HepG2 (cell line): ENCODE results near the gene NINL. TPM values are rescaled to one million over a fixed set of nuclear protein-coding genes. Genes with fewer than 3 reads are reported as not detected.

Experiments used
- CENPBD1 ChIP-seq: sonication (generic); formaldehyde crosslinking; IDR thresholded peaks from 2 replicates; pipeline ENCODE4 v1.8.0; 2022; ENCODE audit warnings: missing genetic modification reagents, low read depth, mild to moderate bottlenecking, borderline replicate concordance
- CHCHD3 ChIP-seq: sonication (generic); formaldehyde crosslinking; IDR thresholded peaks from 2 replicates; pipeline ENCODE4 v1.8.0; 2022; ENCODE audit warnings: mild to moderate bottlenecking, missing genetic modification reagents, moderate library complexity
- GMEB1 ChIP-seq: sonication (generic); formaldehyde crosslinking; IDR thresholded peaks from 2 replicates; pipeline ENCODE4 v1.5.1; 2020; ENCODE audit warnings: missing genetic modification reagents, mild to moderate bottlenecking, borderline replicate concordance
- GTF2F1 ChIP-seq: fragments of 150-350 bp; IDR thresholded peaks from 2 replicates; pipeline ENCODE4 v1.6.1; 2014; ENCODE audit warnings: low read length
- HHEX ChIP-seq: IDR thresholded peaks from 2 replicates; pipeline ENCODE4 v1.6.1; 2016; ENCODE audit warnings: control low read depth
- STAT6 ChIP-seq: sonication (generic); formaldehyde crosslinking; IDR thresholded peaks from 2 replicates; pipeline ENCODE4 v1.4.0; 2020; ENCODE audit warnings: missing genetic modification reagents, mild to moderate bottlenecking, borderline replicate concordance
- ZNF121 ChIP-seq: sonication (generic); formaldehyde crosslinking; IDR thresholded peaks from 2 replicates; pipeline ENCODE4 v1.5.0; 2020; ENCODE audit warnings: mild to moderate bottlenecking, missing genetic modification reagents
- ZNF33A ChIP-seq: sonication (generic); formaldehyde crosslinking; IDR thresholded peaks from 2 replicates; pipeline ENCODE4 v1.5.1; 2020; ENCODE audit warnings: missing genetic modification reagents, mild to moderate bottlenecking, moderate library complexity, borderline replicate concordance
- ZNF432 ChIP-seq: sonication (generic); formaldehyde crosslinking; IDR thresholded peaks from 2 replicates; pipeline ENCODE4 v1.5.0; 2020; ENCODE audit warnings: missing genetic modification reagents, mild to moderate bottlenecking, borderline replicate concordance
- ZNF660 ChIP-seq: sonication (generic); formaldehyde crosslinking; IDR thresholded peaks from 2 replicates; pipeline ENCODE4 v1.5.1; 2020; ENCODE audit warnings: mild to moderate bottlenecking, low read depth, missing genetic modification reagents, borderline replicate concordance
- ZNF891 ChIP-seq: sonication (generic); formaldehyde crosslinking; IDR thresholded peaks from 2 replicates; pipeline ENCODE4 v1.5.0; 2020; ENCODE audit warnings: mild to moderate bottlenecking, missing genetic modification reagents
- polyA plus RNA-seq, 8 experiments: library from polyadenylated mRNA; depleted of rRNA in 3 of 8; stranded (reverse) in 7 of 8; unstranded in 1 of 8; fragments of >200 nt; fragmentation: Illumina TruSeq in 4 of 8; extraction: Trizol in 4 of 8; gene quantifications; 2 replicates each; pipeline versions ENCODE4 v1.2.1 to v1.2.3, GENCODE V29; 2011 to 2016; ENCODE audit warnings: low read depth in 4 of 8, missing spikeins in 1 of 8, mixed read lengths in 1 of 8; ENCODE audit not compliant: insufficient read depth in 1 of 8
- total RNA-seq, 5 experiments: library from RNA; depleted of rRNA; stranded (reverse); fragments of >200 nt; fragmentation: Illumina TruSeq; extraction: Trizol; gene quantifications; 2 replicates each; pipeline ENCODE4 v1.2.3, GENCODE V29; 2016; ENCODE audit warnings: low read depth in 1 of 5
- TF ChIP-seq, protein P1 (sequence below): sonication (generic); formaldehyde crosslinking; IDR thresholded peaks from 2 replicates; pipeline ENCODE4 v1.4.0; 2020; ENCODE audit warnings: mild to moderate bottlenecking, missing genetic modification reagents
- TF ChIP-seq, protein P2 (sequence below): sonication (generic); formaldehyde crosslinking; IDR thresholded peaks from 2 replicates; pipeline ENCODE4 v1.8.0; 2022; ENCODE audit warnings: missing genetic modification reagents, mild to moderate bottlenecking, borderline replicate concordance

The NINL gene
- total and polyA plus RNA-seq, 2 of the 13 experiments (the other 11 are each of a cell fraction or from before 2014, with no cell fraction given): 32.3 to 34.3 TPM

- TF ChIP-seq CHCHD3 (CRISPR knock-in tag): 0 out of 2 replicates have a peak, but pooled peaks have one; percentile 54
- TF ChIP-seq ZNF432 (CRISPR knock-in tag): no peak
- peak; percentile 92; the same call in 1 of the 2 replicates for TF ChIP-seq ZNF121 (CRISPR knock-in tag)
- peak; percentile 55; the same call in 1 of the 2 replicates for TF ChIP-seq GMEB1 (CRISPR knock-in tag)
- no peak for TF ChIP-seq STAT6 (CRISPR knock-in tag)
- TF ChIP-seq ZNF660 (CRISPR knock-in tag): no peak
- TF ChIP-seq GTF2F1: no peak
- TF ChIP-seq ZNF891 (CRISPR knock-in tag): peak; percentile 72
- no peak for TF ChIP-seq ZNF33A
- 0 out of 2 replicates have a peak, but pooled peaks have one; percentile 85 for TF ChIP-seq CENPBD1 (CRISPR knock-in tag)
- TF ChIP-seq, protein P1, sequence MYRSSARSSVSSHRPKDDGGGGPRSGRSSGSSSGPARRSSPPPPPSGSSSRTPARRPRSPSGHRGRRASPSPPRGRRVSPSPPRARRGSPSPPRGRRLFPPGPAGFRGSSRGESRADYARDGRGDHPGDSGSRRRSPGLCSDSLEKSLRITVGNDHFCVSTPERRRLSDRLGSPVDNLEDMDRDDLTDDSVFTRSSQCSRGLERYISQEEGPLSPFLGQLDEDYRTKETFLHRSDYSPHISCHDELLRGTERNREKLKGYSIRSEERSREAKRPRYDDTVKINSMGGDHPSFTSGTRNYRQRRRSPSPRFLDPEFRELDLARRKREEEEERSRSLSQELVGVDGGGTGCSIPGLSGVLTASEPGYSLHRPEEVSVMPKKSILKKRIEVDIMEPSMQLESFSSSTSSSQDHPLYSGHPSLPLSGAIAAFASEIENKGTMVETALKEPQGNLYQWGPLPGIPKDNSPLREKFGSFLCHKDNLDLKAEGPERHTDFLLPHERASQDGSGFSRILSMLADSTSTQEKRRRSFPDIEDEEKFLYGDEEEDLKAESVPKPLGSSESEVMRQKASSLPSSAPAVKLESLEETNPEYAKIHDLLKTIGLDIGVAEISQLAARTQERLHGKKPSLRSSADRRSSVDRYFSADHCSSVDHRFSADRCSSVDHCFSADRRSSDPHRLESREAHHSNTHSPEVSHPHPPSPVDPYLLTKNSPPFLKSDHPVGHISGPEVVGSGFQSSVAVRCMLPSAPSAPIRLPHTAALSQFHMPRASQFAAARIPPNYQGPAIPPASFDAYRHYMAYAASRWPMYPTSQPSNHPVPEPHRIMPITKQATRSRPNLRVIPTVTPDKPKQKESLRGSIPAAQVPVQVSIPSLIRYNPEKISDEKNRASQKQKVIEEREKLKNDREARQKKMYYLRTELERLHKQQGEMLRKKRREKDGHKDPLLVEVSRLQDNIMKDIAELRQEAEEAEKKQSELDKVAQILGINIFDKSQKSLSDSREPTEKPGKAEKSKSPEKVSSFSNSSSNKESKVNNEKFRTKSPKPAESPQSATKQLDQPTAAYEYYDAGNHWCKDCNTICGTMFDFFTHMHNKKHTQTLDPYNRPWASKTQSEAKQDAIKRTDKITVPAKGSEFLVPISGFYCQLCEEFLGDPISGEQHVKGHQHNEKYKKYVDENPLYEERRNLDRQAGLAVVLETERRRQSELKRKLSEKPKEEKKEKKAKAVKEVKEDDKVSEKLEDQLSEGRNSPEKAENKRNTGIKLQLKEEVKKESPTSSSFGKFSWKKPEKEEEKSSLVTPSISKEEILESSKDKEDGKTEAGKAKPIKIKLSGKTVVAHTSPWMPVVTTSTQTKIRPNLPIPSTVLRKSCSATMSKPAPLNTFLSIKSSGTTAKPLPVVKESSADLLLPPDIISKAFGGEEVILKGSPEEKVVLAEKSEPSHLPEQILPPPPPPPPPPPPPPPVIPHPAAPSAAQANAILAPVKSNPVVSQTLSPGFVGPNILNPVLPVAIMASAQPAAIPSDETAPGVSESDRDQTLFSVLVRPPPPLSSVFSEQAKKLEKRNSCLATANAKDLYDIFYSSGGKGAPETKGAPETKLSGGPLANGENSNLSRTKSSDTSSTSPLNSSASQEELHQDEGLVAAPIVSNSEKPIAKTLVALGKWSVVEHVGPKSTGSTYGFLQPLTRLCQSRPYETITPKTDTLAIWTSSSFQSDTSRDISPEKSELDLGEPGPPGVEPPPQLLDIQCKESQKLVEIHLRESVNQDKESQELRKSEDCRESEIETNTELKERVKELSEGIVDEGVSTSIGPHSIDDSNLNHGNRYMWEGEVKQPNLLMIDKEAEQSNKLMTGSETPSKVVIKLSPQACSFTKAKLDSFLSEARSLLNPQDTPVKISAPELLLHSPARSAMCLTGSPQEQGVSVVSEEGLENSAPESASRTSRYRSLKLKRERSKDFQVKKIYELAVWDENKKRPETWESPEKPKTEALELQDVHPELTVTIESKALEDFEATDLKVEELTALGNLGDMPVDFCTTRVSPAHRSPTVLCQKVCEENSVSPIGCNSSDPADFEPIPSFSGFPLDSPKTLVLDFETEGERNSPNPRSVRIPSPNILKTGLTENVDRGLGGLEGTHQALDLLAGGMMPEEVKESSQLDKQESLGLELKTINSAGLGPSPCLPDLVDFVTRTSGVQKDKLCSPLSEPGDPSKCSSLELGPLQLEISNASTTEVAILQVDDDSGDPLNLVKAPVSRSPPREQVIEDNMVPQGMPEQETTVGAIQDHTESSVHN (CRISPR knock-in tag): peak; percentile 98
- TF ChIP-seq, protein P2, sequence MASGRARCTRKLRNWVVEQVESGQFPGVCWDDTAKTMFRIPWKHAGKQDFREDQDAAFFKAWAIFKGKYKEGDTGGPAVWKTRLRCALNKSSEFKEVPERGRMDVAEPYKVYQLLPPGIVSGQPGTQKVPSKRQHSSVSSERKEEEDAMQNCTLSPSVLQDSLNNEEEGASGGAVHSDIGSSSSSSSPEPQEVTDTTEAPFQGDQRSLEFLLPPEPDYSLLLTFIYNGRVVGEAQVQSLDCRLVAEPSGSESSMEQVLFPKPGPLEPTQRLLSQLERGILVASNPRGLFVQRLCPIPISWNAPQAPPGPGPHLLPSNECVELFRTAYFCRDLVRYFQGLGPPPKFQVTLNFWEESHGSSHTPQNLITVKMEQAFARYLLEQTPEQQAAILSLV (CRISPR knock-in tag): peak; percentile 92
- TF ChIP-seq HHEX (CRISPR knock-in tag): peak; percentile 65
Measured at GRCh38 chr20:25538838-25539665, 46.3 kb downstream of the NINL start (continued).
